ENCODE data around the gene MMEL1.

MMEL1 gene

DNA sequence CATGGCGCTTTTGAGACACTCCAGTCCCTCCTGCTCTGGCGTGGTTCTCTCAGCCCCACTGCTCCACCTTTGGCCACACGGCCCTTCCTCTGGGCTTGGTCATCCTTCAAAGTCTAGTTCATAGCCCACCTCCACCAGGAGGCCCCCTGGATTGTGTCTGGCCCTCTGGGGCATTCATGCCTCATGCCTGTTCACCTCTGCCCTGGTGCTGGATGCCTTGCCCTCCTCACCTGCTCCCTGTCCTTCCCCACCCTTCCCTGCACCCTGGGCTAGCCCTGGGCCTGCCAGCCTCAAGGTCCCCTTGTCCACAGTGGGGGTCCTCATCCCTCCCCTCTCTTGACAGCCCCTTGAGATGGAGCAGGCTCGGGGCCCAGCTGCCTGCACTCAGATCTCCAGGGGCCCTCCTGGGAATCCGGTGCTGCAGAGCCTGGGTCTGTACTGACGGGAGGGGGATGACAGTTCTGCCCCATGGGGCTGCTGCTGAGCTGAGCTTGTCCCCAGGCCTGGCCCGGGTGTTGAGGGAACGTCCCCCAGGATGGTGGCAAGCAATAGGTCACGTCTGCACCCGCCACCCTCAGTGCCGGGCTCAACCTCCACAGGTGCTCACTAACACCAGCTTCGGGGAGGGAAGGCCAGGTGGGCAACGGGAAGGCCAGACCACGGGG lies 27.8 kb downstream of the MMEL1 start:
- no peak for DNase-seq (ENCODE audit: low read depth)

- no peak for DNase-seq (ENCODE audit: low read depth)
Observed at GRCh38 chr1:2604156-2604843, 28.5 kb downstream of the MMEL1 start.

DNA sequence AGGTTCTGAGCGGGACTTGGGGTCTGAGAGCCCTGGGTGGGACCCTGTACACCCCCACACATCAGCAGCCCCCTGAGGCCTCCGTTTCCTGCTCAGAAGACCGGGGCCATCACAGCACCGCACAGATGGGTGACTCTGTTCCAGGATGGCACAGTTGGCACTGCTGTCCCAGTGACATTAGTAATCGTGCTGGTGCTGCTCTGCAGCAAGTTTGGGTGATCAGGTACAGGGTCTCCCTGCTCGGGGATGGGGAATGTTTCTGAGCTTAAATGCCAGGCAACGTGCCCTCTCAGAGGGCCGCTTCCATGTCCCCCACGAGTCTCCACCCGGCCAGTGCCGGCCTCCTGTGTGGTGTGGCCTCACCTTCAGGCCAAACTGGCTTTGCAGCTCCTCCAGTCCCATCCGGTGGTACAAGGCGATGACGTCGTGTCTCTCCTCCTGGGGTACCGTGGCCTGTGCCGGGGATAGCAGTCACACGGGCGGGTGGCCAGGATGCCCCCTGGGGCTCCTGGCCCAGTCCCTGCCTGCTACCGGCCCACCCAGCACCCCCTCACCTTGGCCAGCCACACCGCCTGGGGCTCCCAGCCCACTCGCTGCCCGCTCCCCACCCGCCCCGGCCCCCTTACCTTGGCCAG lies 29.2 kb downstream of the MMEL1 start:
- no peak for DNase-seq (ENCODE audit: low read depth)

DNA sequence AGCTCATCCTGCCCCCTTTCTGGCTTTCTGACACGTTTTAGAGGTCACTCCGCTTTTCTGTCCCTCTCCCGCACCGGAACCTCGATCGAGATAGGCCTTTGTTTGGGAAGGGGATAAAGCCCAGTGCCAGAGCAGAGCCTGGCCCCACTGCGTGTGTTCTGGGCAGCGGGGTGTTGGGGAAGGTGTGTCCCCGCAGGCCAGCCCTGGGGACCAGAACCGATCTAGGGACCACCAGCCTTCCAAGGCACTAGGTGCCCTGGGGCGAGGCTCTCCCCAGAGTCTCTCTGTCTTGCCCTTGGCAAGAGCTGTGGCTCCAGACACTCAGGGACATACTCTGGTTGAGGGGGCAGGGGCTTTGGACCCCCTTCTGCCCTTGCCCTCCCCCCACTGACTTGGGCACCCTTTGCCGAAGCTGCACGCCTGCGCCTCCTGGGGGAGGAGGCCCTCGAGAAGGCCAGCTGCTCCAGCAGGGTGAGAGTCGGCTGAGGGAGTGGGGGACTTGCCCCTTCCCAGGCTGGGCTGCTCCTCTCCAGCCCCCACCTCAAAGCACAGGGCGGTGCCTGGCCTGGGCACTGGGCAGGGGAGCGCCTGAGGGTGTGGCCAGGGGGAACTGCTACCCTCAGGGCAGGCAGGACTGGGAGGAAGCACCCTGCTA lies 29.8 kb downstream of the MMEL1 start:
- no peak for DNase-seq (ENCODE audit: low read depth)

DNA sequence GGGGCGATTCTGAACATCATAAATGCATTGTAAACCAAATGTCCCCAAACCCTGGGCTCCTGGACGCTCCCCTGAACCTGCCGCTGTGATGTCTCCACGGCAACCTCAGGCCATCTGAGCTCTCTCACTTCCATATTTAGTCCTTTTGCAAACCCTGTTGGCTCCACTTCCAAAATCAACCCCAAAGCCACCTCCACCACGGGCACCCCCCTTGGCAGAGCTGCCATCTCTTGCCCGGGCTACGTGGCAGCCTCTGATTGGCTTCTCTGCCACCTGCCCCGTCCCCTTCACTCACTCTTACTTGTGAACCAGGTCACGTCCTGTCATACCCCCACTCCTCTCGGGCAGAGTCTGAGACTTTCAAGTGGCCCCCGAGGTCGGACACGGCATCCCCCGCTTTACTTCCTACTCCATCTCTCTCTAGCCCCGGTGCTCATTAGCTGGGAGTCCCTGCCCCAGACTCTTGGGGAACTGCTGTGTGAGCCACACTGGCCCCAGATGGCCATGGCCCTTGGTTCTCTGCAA lies 30.4 kb downstream of the MMEL1 start:
- DNase-seq (ENCODE audit: low read depth) = no peak

DNA sequence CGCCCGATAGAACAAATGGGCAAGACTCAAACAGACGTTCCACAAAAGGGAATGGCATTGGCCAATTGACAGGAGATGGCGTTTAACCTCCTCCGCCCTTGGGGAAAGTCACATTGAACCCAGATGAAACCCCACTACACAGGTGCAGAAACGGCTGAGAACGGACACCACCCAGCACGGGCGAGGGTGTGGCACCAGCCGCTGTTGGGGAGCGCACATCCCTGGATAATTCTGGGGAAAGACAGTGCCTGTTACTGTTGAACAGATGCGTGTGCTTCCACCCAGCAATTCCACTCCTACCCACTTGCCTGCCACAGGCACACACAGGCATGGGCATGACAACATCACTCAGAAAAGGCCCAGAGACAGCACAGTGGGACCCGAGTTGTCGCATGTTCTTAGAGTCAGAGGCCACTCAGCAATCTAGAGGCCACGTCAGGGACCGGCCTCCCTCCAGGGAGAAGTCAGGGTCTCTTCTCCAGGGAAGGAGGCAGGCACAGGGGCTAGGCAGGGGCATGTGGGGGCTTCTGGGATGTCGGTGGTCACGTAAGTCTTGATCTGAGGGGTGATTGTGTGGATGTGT lies 31.0 kb downstream of the MMEL1 start:
- no peak for DNase-seq (ENCODE audit: low read depth)

GRCh38 chr1:2598329-2598931 lies 34.4 kb downstream of the MMEL1 start:
- DNase-seq (ENCODE audit: low read depth) = no peak

- DNase-seq (ENCODE audit: low read depth) = no peak
Observed at GRCh38 chr1:2597441-2598328, 35.1 kb downstream of the MMEL1 start.

- DNase-seq (ENCODE audit: low read depth) = no peak
Observed at GRCh38 chr1:2596530-2597333, 36.1 kb downstream of the MMEL1 start.

DNA sequence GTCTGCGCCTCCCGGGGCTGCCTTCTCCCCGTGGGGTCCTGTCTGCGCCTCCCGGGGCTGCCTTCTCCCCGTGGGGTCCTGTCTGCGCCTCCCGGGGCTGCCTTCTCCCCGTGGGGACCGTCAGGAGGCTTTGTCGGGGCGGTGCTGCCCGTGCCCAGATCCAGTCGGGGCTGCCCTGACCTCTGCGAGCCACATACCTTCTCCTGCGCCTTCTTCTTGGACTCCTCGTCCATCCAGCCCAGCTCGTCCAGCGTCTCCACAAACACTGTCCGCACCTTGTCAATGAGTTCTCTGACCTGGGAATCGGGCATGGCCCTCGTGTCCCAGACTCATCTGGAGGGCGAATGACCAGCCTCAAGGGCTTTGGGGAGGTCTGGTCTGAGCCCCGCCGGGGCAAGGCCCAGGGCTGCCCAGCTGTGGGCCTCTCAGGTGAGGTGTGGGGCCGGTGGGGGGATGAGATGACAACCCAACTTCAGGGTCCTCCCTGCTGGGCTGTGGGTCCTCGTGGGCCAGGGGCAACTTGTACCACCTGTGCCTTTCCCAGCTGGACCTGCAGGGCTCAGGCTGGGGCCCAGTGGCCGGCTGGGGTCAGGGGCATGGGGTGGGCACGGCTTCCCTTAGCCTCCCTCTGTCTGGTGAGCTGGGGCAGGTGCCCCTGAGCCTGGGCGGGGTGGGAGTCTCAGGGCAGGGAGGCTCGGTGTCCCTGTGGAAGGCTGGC lies 36.8 kb downstream of the MMEL1 start:
- DNase-seq (ENCODE audit: low read depth) = no peak

DNA sequence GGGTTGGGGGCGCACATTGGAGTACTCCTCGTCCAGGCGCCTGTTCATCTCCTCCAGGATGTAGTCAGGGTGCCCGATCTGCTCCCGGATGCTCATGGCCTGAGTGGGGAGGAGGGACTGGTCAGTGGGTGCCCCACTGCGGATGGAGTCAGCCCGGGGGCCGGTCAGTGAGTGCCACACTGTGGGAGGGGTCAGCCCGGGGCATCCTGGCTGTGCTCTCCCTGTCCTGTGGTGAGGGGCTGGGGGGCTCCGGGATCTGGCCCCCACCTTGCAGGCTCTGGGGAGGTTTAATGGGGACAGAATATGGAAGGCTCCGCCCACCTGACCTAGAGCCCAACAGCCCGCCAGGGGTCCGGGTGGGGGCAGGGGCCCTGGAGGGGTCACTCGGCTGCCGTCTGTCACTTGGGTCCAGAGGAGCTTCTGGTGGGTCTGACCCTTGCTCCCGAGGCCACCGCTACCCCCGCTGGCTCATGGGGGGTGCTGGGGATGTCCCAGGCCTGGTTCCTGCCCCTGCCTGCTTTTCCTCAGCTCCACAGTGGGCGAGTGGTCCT lies 37.5 kb downstream of the MMEL1 start:
- DNase-seq (ENCODE audit: low read depth) = no peak

DNA sequence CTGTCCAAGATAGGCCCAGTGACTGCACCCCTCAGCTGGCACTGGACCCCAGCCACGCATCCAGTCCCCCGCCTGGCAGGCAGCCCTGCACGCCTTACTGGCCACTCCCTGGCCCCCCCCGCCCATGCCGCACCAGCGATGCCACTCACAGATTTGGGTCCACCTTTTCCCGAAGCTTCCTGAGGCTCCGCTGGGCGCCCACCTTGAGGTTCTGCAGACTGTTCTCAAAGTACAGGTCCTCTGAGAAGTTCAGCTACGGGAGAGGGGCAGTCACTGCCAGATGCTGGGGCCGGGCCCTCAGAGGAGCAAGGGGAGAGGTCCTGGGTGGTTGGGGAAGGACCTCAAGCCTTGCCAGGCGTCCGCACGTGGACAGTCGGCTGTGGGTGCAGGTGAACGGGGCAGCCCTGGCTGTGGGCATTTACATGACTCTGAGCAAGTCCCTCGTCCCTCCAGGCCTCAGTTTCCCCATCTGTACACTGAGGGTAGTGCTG lies 38.1 kb downstream of the MMEL1 start:
- DNase-seq (ENCODE audit: low read depth) = no peak

DNA sequence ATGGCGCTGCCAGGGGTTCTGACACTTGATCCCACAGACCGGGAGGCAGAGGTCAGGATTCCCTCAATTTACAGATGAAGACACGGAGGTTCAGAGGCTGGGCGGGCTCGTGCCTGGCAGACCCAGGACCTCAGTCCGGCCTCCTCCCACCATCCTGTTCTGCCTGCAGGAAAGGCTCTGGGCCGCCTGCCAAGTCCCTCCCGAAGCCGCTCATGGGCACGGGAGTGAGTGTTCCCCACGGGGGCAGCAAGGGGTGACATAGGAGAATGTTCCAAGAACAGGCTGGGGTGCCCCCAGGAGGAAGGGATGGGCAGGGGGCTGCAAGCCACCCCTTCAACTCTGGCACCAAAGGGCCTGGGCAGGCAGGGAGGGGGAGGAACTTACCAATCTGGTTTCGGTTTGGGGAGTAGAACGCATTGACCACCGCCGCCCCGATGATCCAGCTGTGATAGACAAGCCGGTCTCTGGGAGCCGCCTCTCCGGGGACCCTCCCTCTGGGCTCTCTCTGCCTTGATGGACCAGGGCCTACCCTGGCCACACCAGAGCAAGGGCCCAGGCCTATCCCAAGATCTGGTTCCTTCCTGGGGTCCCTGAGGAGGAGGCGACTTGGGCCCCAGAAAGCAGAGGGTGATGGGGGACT lies 38.7 kb downstream of the MMEL1 start:
- DNase-seq (ENCODE audit: low read depth) = no peak

GRCh38 chr1:2593251-2593878 lies 39.5 kb downstream of the MMEL1 start:
- DNase-seq (ENCODE audit: low read depth) = no peak

- no peak for DNase-seq (ENCODE audit: low read depth)
Observed at GRCh38 chr1:2592672-2593071, 40.1 kb downstream of the MMEL1 start.

DNA sequence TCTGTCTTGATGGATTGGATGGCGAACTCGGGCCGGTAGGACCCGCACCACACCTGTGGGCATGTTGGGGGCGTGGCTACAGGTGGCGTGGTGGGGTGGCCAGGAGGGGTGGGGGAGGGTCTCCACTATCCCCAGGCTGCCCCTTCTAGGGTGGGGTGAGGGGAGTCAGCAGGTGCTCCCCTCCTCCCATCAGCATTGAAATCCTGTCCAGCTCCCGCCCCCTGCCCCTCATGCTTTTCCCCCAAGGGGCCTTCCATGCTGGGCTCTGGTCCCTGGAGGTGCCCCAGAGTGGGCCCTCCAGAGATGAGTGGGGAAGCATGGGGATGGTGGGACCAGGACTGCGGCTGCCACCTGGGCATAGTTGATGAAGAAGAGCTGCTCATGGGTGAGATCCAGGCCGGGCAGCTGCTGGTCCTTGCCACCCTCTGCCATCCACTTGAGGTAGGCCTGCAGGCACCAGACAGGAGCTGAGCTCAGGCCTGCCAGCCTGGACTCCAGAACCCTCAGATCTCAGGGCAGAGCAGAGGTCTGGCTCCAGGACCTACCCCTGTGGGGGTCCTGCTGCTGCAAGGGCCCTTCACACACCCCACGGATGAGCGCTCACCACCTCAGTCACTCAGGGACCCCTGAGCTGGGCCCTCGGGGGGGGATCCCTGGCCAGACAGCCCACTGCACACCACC lies 41.1 kb downstream of the MMEL1 start:
- DNase-seq (ENCODE audit: low read depth) = no peak

- no peak for DNase-seq (ENCODE audit: low read depth)
Observed at GRCh38 chr1:2591233-2591580, 41.6 kb downstream of the MMEL1 start.

Data from HS-27A (cell line).